ENCODE data around the gene MB. TPM values are rescaled to one million over a fixed set of nuclear protein-coding genes. Genes with fewer than 3 reads are reported as not detected.

MB gene
- total and polyA plus RNA-seq, 4 donors, result 1.3 to 3.1 (median 1.8) TPM

DNA sequence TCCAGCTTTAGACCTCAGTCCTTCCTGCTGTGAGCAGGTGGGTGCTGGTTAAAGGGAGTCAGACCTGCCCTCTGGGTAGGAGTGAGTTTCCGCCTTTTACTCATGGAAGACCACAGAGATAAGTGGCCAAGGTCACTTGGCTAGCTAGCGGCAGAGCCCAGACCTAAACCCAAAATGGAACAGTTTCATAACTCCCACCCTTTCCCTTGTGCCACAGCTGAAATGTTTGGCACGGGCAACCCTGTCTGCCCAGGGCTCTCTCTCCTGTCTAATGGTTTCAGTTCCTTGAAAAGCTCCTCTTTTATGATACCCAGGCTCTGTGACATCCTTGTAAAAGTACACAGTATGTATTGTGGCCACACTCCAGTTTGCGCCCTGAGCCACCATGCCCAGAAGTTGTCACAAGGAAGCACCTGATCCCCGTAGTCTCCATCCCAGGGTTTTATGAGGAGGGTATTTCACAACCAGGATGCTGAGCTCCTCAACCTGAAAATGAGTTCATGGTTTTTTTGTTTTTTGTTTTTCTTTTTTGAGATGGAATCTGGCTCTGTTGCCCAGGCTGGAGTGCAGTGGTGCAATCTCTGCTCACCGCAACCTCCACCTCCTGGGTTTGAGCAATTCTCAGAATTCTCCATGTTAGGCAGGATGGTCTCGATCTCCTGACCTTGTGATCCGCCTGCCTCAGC, 5.1 kb downstream of the MB start:
- no peaks in the 10 kb centered on the region for H3K9me3 ChIP-seq (ENCODE audit: control insufficient read depth in 4 of 4, insufficient read depth in 3 of 4, low read length in 3 of 4)
- H3K27me3 ChIP-seq (ENCODE audit: control insufficient read depth in 3 of 3, insufficient read depth in 3 of 3, low read length in 2 of 3), result no peaks in the 10 kb centered on the region
- no peak for TF ChIP-seq CTCF (IDR thresholded peaks at IDR 0.05; ENCODE audit: control extremely low read depth, extremely low read depth)
- WGBS, 2 donors, result 49 to 67% methylated on average over 8 of the region's 8 CpGs
- no peak overlapping the region for H3K9ac ChIP-seq (ENCODE audit: insufficient read depth in 1 of 2, low read length in 2 of 2)
- DNase-seq, result no peak
- ATAC-seq (ENCODE audit: insufficient read depth, low FRiP score), result no peak
- no peaks in the 10 kb centered on the region for H3K36me3 ChIP-seq (ENCODE audit: control insufficient read depth in 4 of 4, insufficient read depth in 4 of 4, low read length in 4 of 4)
- H3K4me3 ChIP-seq, result no peak overlapping the region
- peak overlapping the region in 1 of 2 donors; percentile 94 for H3K27ac ChIP-seq (ENCODE audit: low read depth in 1 of 2, low read length in 1 of 2)
- H3K4me1 ChIP-seq (ENCODE audit: control insufficient read depth in 5 of 5, insufficient read depth in 5 of 5, low read length in 5 of 5), result peaks cover 0 to under 1% (median 0%) of the 10 kb centered on the region in 5 donors

- TF ChIP-seq CTCF (IDR thresholded peaks at IDR 0.05; ENCODE audit: control extremely low read depth, extremely low read depth), result no peak
- Histone ChIP-seq H3K27me3 (ENCODE audit: control insufficient read depth in 3 of 3, insufficient read depth in 3 of 3, low read length in 2 of 3) (no peaks in the 10 kb centered on the region), H3K4me3 (no peak overlapping the region), H3K9me3 (ENCODE audit: control insufficient read depth in 4 of 4, insufficient read depth in 3 of 4, low read length in 3 of 4) (no peaks in the 10 kb centered on the region), H3K27ac (ENCODE audit: low read depth in 1 of 2, low read length in 1 of 2) (peak overlapping the region in 1 of 2 donors; percentile 94), H3K36me3 (ENCODE audit: control insufficient read depth in 4 of 4, insufficient read depth in 4 of 4, low read length in 4 of 4) (no peaks in the 10 kb centered on the region), H3K4me1 (ENCODE audit: control insufficient read depth in 5 of 5, insufficient read depth in 5 of 5, low read length in 5 of 5) (peaks cover 0 to 5% (median 0%) of the 10 kb centered on the region in 5 donors), H3K9ac (ENCODE audit: insufficient read depth in 1 of 2, low read length in 2 of 2) (no peak overlapping the region)
- 77 to 88% methylated on average over 6 of the region's 6 CpGs for WGBS, 2 donors
- ATAC-seq (ENCODE audit: insufficient read depth, low FRiP score) (no peak), DNase-seq (no peak)
Observed at GRCh38 chr22:35611200-35611890, 5.8 kb downstream of the MB start.

DNA sequence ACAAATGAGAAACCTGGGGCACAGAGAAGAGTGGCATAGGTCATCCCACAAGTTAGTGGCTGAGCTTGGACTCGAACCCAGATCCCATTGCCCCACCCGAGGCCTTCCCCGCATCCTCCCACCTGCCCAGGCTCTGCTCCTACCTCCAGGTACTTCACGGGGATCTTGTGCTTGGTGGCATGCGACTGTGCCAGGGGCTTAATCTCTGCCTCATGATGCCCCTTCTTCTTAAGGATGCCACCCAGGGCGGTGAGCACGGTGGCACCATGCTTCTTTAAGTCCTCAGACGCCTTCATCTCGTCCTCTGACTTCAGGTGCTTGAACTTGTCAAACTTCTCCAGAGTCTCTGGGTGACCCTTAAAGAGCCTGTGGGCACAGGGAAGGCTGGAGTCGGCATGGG, 6.4 kb downstream of the MB start:
- ATAC-seq (ENCODE audit: insufficient read depth, low FRiP score), result no peak
- DNase-seq, result no peak
- H3K4me3 ChIP-seq, result no peak overlapping the region
- no peak for TF ChIP-seq CTCF (IDR thresholded peaks at IDR 0.05; ENCODE audit: control extremely low read depth, extremely low read depth)
- peaks cover 0 to 6% (median 0%) of the 10 kb centered on the region in 5 donors for H3K4me1 ChIP-seq (ENCODE audit: control insufficient read depth in 5 of 5, insufficient read depth in 5 of 5, low read length in 5 of 5)
- no peaks in the 10 kb centered on the region for H3K9me3 ChIP-seq (ENCODE audit: control insufficient read depth in 4 of 4, insufficient read depth in 3 of 4, low read length in 3 of 4)
- peak overlapping the region in 1 of 2 donors; percentile 94 for H3K27ac ChIP-seq (ENCODE audit: low read depth in 1 of 2, low read length in 1 of 2)
- H3K27me3 ChIP-seq (ENCODE audit: control insufficient read depth in 3 of 3, insufficient read depth in 3 of 3, low read length in 2 of 3), result no peaks in the 10 kb centered on the region
- H3K36me3 ChIP-seq (ENCODE audit: control insufficient read depth in 4 of 4, insufficient read depth in 4 of 4, low read length in 4 of 4), result no peaks in the 10 kb centered on the region
- 86 to 87% methylated on average over 10 of the region's 10 CpGs for WGBS, 2 donors
- no peak overlapping the region for H3K9ac ChIP-seq (ENCODE audit: insufficient read depth in 1 of 2, low read length in 2 of 2)
